HG03565 (cell line): ENCODE measurements around the gene ZNF536.

ENCODE experiments used
- ATAC-seq: cut with Tn5 transposase; IDR thresholded peaks from one replicate; pipeline ENCODE4 v1.9.1; 2021; ENCODE audit warnings: mild to moderate bottlenecking, moderate library complexity; ENCODE audit not compliant: unreplicated experiment

Gene ZNF536

GRCh38 chr19:30518965-30519606 lies 146.9 kb downstream of the ZNF536 start:
- no peak for ATAC-seq

DNA sequence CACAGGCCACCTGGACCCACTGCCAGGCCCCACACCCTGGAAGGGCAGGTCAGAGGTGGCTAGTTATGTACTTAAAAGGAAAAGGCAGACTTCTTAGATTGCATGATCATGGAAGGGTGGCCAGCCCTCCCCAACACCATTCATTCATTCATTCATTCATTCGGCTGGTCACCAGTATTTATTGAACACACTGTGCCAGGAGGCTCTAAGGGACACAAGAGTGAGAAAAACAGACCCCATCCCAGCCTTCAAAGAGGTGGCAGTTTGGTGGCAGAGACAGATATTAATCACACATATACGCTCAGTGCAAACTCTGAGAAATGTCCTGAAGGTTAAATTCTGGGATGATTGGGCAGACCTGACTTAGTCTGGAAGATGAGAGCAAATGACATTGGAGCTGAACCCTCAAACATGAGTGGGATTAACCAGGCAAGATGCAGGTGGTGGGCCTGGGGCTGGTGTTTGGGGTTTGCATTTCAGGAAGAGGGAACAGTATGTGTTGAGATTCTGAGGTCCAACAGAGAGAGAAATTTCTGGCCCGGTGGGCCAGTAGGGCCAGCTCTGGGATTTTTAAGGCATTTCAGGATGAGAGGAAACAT lies 147.5 kb downstream of the ZNF536 start:
- no peak for ATAC-seq

DNA sequence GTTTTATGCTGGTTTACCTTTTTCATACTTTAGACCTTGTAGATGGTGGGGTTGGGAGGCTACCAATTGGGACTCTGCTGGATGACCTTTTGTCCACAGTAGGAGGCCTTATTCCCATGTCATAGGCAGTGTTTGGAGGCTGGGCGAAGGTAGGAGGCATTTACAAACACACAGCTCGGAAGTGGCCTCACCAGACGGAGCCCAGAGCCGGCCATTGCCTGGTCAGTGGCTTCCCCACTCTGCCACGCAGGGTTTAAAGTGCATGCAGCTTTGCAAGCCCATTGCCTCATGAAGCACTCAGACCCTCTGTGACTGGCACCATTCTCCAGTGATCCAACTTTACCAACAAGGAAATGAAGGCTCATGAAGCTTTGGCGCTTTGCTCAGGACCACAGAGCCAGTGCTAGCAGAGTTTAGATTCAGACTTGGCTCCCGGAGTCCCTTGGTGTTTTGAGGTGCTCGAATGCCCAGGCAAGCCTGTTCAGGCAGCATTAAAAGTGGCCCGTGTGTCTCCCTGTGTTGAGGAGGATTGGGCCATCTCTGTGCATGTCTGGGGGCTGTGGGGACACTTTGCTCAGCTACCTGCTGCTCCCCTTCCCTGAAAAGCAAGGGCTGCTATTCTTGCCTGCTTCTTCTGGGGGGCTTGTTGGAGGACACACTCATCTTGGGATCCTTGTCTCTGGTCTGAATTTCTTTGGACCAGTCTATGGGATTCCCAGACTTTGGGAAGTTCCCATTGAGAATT lies 148.7 kb downstream of the ZNF536 start:
- no peak for ATAC-seq

- no peak for ATAC-seq
Measured at GRCh38 chr19:30521937-30522336, 149.8 kb downstream of the ZNF536 start.

GRCh38 chr19:30522341-30522740 lies 150.2 kb downstream of the ZNF536 start:
- no peak for ATAC-seq

DNA sequence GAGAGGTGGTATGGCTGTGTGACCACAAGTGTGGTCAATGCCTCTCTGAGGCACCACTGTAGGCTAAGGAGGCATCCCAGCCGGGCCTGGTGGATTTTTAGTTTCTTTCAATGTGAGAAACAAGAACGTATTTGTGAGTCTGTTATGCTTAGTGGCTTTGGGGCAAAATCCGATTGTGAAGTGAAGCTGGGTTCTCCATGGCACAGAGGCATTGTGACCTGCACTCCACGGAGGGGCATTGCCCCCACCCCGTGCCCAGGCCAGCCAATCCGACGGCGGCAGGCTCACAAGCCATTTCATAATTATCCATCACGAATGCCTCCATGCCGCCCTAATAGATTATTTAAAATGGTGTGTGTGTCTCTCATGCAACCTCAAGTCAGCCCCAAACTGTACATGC lies 151.6 kb downstream of the ZNF536 start:
- no peak for ATAC-seq

DNA sequence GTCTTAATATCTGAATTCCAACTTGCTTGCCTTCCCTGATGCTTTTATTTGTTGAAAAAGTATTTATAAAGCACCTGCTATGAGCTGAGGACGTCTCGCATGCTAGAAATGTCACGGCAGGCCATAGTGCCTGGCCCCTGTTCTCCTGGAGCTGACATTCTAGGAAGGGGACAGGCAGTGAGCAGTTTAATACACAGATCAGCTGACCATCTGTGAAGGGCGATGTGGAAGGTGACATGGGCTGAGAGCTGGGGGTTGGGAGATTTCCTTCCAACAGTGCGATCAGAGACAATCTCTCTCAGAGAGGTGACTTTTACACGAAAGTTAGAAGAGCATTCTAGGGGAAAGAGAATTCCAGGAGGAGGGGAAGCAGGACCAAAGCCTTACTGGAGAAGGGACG lies 153.2 kb downstream of the ZNF536 start:
- ATAC-seq, result no peak

- ATAC-seq, result no peak
Measured at GRCh38 chr19:30528919-30529318, 156.7 kb downstream of the ZNF536 start.

DNA sequence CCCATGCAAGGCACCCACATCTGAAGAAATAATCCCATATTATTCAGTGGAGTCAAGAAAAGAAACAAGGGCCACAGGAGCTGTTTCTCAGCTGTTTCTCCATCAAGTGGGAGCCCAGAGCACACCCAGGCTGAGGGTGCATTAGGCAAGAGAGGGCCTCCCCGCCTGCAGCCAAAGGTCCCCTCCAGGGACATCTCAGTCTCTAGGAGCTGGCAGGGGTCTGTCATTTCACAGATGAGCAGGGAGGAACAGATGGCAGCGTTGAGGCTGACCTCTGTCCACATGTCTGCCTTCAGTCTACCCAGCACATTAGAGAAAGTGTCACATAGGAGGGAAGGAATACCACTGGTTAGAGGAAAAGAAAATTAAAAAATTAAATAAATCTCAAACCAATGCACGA lies 157.7 kb downstream of the ZNF536 start:
- no peak for ATAC-seq

GRCh38 chr19:30530751-30531150 lies 158.6 kb downstream of the ZNF536 start:
- no peak for ATAC-seq

DNA sequence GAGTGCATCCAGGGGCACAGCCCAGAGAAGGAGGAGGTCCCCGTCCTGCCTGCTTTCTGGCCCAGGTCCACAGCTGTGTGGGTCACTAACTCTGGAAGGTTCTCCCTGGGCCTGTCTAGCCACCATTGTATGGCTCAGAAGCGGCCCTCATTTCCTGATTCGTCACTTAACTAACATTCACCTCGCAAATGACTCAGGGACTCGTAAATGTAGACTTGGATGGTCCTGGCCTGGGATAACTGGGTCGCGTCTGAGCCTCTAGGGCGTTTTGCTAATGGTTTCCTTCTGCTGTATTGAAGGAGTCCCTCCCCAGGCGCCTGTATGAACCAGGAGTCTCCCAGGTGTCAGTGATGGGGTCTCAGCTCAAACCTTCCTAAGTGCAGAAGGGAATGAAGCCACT lies 162.8 kb downstream of the ZNF536 start:
- ATAC-seq, result no peak

DNA sequence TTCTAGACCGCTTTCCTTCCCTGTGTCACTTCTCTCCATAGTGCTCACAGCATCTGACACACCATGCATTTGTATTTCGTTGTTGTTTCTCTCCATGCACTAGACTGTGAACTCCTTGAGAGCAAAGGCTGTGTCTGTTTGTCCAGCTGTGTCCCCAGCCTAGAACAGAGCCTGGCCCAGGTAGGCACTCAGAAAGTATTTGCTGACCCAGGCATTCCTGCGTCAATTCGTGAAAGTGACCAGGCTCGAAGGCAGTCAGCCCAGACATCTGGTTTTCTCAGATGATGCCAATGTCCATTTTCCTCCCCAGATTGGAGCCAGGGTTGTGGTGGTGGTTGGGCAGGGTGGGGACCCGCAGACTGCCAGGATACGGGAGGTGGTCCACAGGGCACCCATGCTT lies 164.8 kb downstream of the ZNF536 start:
- no peak for ATAC-seq

GRCh38 chr19:30539315-30539714 lies 167.1 kb downstream of the ZNF536 start:
- ATAC-seq, result no peak

DNA sequence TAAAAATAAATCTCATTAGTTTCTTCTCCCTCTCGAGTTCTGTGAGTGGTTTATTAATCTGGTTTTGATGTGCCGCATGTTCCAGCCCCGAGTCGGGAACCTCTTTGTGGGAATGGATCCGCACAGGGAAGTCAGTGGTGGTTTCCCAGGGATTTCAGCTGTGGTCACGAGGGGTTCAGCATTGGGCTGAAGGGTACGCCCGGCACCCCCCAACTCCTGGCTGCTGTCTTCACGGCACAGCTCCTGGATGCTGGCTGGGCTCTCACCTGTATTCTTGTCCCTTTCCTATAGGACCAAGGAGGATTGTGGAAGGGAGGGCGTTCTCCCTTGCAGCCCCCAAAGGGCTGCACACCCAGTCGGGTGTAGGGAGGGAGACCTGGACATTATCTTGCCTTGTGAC lies 167.8 kb downstream of the ZNF536 start:
- ATAC-seq, result no peak

DNA sequence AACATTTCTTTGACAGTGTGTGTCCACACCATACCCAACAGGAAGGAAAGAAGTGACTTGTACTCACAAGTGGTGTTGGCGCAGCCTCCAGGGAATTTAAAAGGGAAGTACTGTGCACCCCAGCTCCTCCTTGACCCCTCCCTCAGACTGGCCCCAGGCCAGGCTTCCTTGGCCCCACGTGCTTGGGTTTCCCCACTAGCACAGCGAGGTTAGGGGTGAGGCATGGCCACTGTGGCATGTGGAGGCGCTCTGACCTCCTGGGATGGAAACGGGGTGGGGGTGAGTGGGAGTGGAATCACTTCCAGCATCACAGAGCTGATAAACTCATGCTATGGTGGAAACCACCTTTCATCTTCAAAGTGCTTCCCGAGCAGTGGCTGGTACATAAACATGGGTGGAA lies 168.6 kb downstream of the ZNF536 start:
- no peak for ATAC-seq

DNA sequence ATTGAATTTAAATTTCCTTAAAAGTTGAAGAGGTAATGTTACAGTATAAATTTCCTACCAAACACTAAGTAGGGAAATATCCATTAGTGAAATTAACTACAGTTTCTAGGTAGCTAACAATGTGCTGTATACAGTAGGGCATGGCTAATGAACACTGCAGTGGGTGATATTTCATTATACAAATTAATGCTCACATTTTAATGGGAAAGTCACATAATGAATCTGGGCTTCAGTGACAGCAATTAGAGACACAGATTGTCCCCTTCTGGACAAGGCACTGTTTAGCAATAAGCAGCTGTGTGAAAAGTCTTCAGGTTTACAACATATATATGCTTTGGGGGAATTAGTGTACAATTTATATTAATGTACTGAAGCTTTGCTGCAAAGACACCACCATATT lies 169.4 kb downstream of the ZNF536 start:
- no peak for ATAC-seq

DNA sequence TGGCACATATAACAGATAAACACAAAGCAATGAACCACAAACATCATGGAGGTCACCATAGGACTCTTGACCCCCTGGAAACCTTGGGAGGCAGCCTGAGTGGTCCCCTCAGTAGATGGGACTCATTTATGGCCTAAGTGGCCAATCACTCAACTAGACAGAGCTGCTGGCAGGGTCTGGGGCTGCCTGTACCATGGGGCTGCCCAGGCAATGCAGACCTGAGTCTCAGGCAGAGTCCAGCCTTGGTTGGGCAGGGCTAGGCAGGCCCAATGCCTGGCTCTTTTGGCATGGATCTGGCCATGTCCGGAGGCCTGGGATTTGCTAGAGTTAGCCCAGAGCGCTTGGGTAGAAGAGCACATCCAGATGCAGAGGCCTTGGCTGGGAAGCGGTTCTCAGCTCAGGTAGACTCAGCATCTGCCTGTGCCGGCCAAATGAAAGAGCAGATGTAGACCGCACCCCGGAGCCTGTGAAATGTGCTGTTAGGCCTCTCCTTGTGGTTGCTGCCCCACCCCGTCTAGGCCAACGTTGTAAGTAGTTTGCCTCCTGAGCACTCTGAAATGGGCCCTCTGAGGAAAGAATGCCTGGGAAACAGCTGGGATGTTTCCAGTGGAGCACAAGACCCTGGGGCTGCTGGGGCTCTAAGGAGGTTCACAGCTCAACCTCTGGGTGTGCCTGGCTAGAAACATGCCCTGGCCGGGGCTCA lies 171.2 kb downstream of the ZNF536 start:
- no peak for ATAC-seq

DNA sequence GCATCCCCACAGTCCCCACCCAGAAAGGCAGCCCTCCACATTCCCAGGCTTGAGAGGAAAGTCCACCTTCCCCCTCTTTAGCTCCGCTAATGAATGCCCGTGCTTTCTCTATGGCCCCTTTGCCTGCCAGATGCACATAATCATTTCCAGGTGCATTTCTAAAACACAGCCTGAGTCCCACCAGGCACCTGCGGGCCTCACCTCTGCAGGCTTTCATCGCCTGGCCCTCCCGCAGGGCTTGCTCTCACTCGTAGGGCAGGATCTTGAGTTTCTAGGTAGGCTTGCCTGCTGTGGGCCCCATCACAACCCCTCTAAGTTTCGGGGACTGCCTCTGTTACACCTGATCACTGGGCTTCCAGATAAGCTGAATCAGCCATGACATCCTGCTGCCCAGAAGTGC lies 173.6 kb downstream of the ZNF536 start:
- ATAC-seq, result no peak

DNA sequence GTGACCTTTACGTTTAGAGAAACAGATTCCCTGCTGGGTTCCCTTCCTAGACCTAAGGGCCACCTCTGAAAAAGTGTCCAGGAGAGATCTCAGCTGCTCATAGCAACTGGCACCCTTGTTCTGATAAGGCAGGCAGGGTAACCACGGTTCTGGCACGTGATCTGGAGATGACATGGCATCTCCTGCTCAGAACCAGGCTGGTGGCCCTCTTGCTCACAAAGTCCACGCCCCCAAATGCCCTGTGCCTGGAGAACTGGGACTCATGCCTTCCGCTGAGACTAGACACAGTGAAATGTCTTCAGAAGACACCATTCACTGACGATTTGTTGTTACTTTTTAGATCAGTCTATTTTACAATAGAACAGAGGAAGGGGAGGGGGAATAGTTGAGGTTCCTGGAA lies 174.1 kb downstream of the ZNF536 start:
- no peak for ATAC-seq

DNA sequence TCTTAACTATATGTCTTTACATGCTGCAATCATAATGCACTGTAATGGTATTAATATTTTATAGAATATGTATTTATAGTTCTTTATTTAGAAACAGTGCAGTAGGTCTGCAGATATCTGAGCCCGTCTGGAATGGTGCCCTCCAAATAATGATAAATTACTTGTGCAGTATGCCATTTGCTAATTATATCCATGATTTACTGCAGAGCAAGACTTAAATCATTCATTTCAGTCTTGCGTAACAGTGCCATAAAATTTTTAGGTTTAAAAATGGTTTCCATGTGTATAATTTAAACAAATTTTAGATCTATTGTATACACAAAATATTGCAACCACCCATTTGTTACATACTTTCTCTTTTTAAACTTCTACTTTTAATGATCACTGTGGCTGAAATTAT lies 175.1 kb downstream of the ZNF536 start:
- no peak for ATAC-seq

- no peak for ATAC-seq
Measured at GRCh38 chr19:30549151-30549550, 177.0 kb downstream of the ZNF536 start.

DNA sequence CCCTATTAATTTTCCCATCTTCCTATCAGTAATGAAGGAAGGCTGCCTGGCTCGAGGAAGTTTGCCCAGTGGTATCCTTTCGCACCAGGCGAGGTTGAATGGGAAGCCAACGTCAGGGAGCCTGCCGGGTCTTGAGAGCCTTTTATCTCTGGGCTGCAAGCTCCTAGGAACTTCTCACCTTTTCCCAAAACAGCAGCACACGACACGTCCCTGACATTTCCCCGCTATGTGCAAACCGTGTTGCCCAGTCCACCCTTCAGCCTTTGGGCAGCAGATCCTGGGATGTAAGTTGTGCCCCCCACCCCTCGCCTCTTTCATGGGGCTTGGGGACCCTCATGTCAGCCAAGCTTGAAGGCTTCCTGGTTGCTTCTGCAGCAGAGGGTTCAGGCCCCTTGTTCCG lies 179.1 kb downstream of the ZNF536 start:
- ATAC-seq, result no peak
